Aortic smooth muscle cell (primary cell): Measurements from ENCODE around the gene AADAT. TPM values are rescaled to one million over a fixed set of nuclear protein-coding genes. Genes with fewer than 3 reads are reported as not detected.

Experiments
- total RNA-seq: library from RNA; depleted of rRNA; stranded (reverse); fragments of >200 nt; gene quantifications from 2 replicates; pipeline ENCODE4 v1.2.3, GENCODE V29; 2014

AADAT gene
- 2.7 and 3.3 TPM in 2 replicates for total RNA-seq

DNA sequence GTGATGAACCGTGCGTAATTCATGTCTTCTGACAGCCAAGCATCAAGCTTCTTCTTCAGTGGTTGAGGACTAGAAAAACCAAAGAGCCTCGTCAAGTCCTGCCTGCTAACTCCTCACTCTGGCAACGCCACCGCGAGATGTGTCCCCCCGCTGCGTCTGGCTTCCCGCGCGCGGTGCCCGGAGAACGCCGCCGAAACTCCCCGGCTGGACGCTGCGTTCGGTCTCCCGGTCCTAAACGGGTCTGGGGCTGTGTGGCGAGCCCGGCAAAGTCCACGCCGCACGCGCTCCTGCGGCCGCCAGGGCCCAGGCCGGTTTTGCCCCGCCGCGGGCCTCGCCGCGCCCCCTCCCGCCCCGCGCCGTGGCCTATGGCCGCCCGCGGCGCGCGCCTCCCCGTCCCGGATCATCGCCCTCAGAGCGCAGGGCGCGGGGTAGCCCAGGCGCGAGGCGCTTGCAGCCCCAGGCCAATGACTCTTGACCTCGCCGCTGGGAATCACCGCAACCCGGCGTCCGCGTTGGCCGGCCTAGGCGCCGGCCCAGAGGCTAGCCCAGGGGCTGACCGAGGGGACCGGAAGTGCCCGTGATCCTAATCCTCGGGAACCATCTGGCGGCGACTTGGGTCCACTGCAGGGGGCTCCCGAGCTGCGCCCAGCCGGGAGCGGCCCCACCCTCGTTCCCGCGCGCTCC lies at the start of gene AADAT:
Gene AADAT (minus strand): TSS at position 289 of the 684 bp plus-strand sequence. CDS start 266 bp downstream, at position 23.

DNA sequence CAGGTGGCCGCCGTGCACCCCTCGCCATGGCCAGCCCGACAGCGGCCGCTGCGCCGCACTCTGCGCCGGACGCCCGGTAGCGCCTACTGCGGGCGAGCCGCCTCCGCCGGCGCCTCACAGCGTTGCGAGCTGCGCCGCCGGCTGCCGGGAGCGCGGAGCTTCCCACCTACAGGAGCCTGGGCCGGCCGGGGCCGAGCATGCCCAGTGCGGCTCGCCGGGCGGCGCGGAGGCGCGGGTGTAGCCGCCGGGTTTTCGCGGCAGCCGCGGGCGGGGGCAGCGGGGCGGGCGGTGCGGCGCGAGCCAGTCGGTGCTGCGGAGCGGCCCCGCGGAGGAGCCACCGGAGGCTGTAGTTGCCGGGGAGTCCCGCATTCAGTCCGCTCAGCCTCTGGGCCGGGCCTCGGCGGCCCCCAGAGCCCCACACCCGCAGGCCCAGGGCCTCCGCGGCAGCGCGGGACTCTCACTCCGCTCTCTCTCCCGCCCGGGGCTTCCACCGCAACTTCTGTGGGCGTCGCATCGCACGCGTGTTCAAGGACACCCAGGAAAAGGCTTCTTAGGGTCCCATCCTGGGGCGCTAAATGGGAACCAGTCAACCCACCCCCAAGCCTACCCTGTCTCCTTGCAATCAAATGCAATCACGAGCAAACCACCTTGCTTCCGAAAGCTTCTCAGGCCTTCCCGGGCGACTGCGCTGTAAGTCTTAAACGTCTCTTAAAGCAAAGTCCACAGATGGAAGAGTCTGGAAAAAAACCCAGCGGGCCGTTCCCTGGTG lies 63.3 kb downstream of the AADAT start, which contains the start of gene MFAP3L:
Gene MFAP3L (minus strand): TSS at position 143 of the 769 bp plus-strand sequence. CDS start 20,518 bp downstream, outside the sequence.

Other genes with a start within 250 kb of the AADAT start
- 0.44 and 0.79 TPM in 2 replicates for gene MFAP3L, start 63.6 kb downstream of the AADAT start, total RNA-seq